MCF 10A (cell line): ENCODE measurements around the gene ZNF692. TPM values are rescaled to one million over a fixed set of nuclear protein-coding genes. Genes with fewer than 3 reads are reported as not detected.
A peak's percentile ranks its signal among the peaks of the same experiment; 100 is the strongest.

ENCODE experiments used
- Bru-seq: library from RNA; stranded (reverse); fragments of 400-500 nt; gene quantifications from one replicate; lab custom pipeline; 2021; lab: Mats Ljungman, UMichigan
- BruChase-seq, 2 experiments: library from RNA; stranded (reverse); fragments of 400-500 nt; gene quantifications; one replicate each; lab custom pipeline; 2021; lab: Mats Ljungman, UMichigan
- BruUV-seq: library from RNA; stranded (reverse); fragments of 400-500 nt; replicated peaks from 2 replicates; lab custom pipeline; 2021; lab: Mats Ljungman, UMichigan
- CTCF ChIA-PET: fragments of 300-600 bp; sonication (Branson Sonifier 250); formaldehyde crosslinking; extraction: SDS; loops from one replicate; lab custom pipeline; 2021; ENCODE audit warnings: antibody characterized with exemption, inconsistent platforms; lab: Yijun Ruan, JAX
- POLR2A ChIA-PET: fragments of 300-600, 350-650 bp; sonication (Branson Sonifier 250); formaldehyde crosslinking; extraction: SDS; loops from one replicate; lab custom pipeline; 2020; ENCODE audit warnings: antibody characterized with exemption, inconsistent platforms; lab: Yijun Ruan, JAX
- DNase-seq: peaks from one replicate; pipeline ENCODE4 v3.0.0-alpha.2; 2018; ENCODE audit not compliant: unreplicated experiment
- H3K27ac Mint-ChIP-seq: one replicate; pipeline ENCODE4 v1.8.0; 2022; ENCODE audit warnings: mild to moderate bottlenecking, low read depth, mixed read lengths; ENCODE audit not compliant: unreplicated experiment
- H3K27me3 Mint-ChIP-seq: one replicate; pipeline ENCODE4 v1.8.0; 2022; ENCODE audit warnings: mixed read lengths; ENCODE audit not compliant: insufficient read depth, unreplicated experiment
- H3K36me3 Mint-ChIP-seq: one replicate; pipeline ENCODE4 v1.8.0; 2022; ENCODE audit warnings: mild to moderate bottlenecking, moderate library complexity, mixed read lengths; ENCODE audit not compliant: insufficient read depth, unreplicated experiment
- H3K4me1 Mint-ChIP-seq: one replicate; pipeline ENCODE4 v1.8.0; 2022; ENCODE audit warnings: mixed read lengths; ENCODE audit not compliant: insufficient read depth, unreplicated experiment
- H3K4me3 Mint-ChIP-seq: one replicate; pipeline ENCODE4 v1.8.0; 2022; ENCODE audit warnings: mild to moderate bottlenecking, moderate library complexity, mixed read lengths; ENCODE audit not compliant: unreplicated experiment
- H3K9me3 Mint-ChIP-seq: one replicate; pipeline ENCODE4 v1.8.0; 2022; ENCODE audit warnings: mixed read lengths; ENCODE audit not compliant: unreplicated experiment
- intact Hi-C: fragments of 100-400 bp; cut with micrococcal nuclease; formaldehyde crosslinking; loops from 2 replicates; pipeline ENCODE4 v1.14.1; 2022
- long read RNA-seq: library from polyadenylated mRNA; stranded (forward); transcript quantifications from one replicate; pipeline ENCODE4 v2.0.0, GENCODE V29; 2022
- total RNA-seq: library from RNA; stranded (reverse); gene quantifications from 2 replicates; pipeline ENCODE4 v1.2.3, GENCODE V29; 2022
- TF ChIP-seq, protein P1 (sequence below): fragments of 200-600 bp; IDR thresholded peaks from one replicate; pipeline ENCODE4 v1.8.0; 2022; ENCODE audit warnings: antibody characterized with exemption, mild to moderate bottlenecking; ENCODE audit not compliant: unreplicated experiment

Gene ZNF692, protein sequence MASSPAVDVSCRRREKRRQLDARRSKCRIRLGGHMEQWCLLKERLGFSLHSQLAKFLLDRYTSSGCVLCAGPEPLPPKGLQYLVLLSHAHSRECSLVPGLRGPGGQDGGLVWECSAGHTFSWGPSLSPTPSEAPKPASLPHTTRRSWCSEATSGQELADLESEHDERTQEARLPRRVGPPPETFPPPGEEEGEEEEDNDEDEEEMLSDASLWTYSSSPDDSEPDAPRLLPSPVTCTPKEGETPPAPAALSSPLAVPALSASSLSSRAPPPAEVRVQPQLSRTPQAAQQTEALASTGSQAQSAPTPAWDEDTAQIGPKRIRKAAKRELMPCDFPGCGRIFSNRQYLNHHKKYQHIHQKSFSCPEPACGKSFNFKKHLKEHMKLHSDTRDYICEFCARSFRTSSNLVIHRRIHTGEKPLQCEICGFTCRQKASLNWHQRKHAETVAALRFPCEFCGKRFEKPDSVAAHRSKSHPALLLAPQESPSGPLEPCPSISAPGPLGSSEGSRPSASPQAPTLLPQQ
- 88.8 and 103 TPM in 2 replicates for total RNA-seq
- Bru-seq, nascent RNA, result percentile 71 among the genes with signal in this experiment
- percentile 84 among the genes with signal in this experiment for BruChase-seq, experiment 1, labeled RNA remaining after a 6-hour chase
- BruChase-seq, experiment 2, labeled RNA remaining after a 2-hour chase, result percentile 86 among the genes with signal in this experiment
- long read RNA-seq, transcript ZNF692-201 (12 exons, 1,931 nt), result major isoform, 18 of 148 reads
- long read RNA-seq, transcript ZNF692-227 (8 exons, 2,026 nt), result minor isoform, 8 of 148 reads
- long read RNA-seq, partial matches to known transcripts, result 30 of 148 reads
- long read RNA-seq, other reads (novel, unspliced or antisense), result 87 of 148 reads

DNA sequence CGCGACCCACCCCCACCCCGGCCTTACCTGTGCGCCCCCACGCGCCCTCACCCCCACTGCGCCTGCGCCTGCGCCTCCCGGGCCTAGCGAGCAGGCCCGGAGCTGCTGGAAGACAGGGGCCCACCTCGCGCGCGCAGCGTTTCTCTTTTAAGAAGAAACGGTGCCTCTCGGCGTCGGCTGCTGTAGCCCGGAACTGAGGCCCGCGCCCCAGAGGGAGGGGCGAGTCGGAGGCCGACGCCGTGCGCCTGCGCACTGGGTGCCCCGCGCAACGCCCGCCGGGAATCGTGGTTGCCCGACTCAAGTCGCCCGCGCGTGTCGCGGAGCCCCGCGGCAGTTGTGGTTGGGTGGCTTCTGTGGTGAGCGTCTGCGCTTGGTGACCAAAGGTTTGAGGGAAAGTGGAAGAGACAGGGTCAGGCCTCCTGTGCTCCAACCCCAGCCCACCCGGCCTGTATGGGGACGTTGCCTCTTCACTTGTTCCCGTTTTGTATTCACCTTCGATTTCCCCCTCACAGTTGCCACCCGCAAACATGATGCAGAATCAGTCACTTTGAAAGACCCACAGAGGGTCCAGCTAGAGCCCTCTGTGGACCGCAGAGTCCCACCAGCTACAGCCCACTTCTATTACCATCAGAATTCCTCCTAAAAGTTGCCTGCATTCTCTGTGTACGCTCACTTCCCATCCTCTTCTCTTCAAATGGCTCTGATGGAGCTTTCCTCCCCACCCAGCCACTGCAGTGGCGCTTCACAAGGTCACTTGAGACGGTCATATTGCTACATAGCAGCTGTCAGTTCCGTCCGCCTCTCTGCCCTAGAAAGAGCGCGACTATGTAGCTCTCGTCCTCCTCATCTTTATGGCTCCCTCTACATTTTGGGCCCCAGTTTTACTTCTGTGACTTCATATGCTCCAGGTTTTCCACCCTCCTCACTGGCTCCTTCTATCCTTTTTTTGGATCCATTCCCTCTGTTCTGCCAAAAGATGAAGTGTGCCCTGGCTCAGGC lies at the start of gene ZNF692:
Gene ZNF692, minus strand, starts transcription at position 195 of the 999 bp plus-strand sequence. CDS start 776 bp downstream, outside the sequence.
- TSS peak; percentile 71 for BruUV-seq

DNA sequence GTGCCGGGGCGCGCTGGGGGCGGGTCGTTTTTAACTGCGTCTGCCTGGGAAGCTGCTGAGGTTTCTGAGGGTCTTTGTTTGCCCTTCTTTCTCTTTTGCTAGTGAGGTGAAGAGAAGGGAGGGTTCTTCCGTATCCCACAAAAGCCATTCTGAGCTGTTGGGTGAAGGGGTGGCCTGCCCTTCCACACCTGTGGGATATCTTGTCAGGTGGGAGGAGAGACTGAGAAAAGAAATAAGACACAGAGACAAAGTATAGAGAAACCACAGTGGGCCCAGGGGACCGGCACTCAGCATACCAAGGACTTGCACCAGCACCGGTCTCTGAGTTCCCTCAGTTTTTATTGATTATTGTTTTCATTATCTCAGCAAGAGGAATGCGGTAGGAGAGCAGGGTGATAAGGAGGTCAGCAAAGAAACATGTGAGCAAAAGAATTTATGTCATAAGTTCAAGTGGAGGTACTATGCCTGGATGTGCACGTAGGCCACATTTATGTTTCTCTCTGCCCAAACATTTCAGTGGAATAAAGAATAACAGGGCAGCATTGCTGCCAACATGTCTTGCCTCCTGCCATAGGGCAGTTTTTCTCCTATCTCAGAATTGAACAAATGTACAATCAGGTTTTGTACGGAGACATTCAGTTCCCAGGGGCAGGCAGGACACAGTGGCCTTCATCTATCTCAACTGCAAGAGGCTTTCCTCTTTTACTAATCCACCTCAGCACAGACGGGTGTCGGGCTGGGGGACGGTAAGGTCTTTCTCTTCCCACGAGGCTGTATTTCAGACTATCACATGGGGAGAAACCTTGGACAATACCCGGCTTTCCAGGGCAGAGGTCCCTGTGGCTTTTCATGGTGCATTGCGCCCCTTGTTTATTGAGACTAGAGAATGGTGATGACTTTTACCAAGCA lies 48.1 kb upstream of the ZNF692 start:
- Mint-ChIP-seq H3K27me3 (peaks cover 32% of the 10 kb centered on the region), H3K36me3 (peaks cover 10% of the 10 kb centered on the region), H3K27ac (peak overlapping the region; percentile 91), H3K9me3 (no peaks in the 10 kb centered on the region), H3K4me1 (peaks cover 27% of the 10 kb centered on the region), H3K4me3 (peak overlapping the region; percentile 89)
- TSS peak; percentile 84 for BruUV-seq
- intact Hi-C loops, result loop anchor here (1.0 kb wide), 4 partner anchors 17 to 81 kb away; no protein-coding TSS in a partner anchor
- CTCF ChIA-PET, result interaction anchor here (0.6 to 2.0 kb wide), 5 partner anchors 8 to 210 kb away, joined by 3 to 5 read pairs (median 4); no protein-coding TSS in a partner anchor
- POLR2A ChIA-PET, result interaction anchor here (0.7 to 2.7 kb wide), 6 partner anchors 34 to 355 kb away, joined by 3 to 41 read pairs (median 10); partner anchors contain the start of genes SH3BP5L, ZNF672 and ZNF692
- no peak for DNase-seq
- TF ChIP-seq, protein P1, sequence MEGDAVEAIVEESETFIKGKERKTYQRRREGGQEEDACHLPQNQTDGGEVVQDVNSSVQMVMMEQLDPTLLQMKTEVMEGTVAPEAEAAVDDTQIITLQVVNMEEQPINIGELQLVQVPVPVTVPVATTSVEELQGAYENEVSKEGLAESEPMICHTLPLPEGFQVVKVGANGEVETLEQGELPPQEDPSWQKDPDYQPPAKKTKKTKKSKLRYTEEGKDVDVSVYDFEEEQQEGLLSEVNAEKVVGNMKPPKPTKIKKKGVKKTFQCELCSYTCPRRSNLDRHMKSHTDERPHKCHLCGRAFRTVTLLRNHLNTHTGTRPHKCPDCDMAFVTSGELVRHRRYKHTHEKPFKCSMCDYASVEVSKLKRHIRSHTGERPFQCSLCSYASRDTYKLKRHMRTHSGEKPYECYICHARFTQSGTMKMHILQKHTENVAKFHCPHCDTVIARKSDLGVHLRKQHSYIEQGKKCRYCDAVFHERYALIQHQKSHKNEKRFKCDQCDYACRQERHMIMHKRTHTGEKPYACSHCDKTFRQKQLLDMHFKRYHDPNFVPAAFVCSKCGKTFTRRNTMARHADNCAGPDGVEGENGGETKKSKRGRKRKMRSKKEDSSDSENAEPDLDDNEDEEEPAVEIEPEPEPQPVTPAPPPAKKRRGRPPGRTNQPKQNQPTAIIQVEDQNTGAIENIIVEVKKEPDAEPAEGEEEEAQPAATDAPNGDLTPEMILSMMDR, result no peak

More for the DNA sequence above, at the start of gene ZNF692:
- peaks cover 31% of the 10 kb centered on the region for H3K4me1 Mint-ChIP-seq
- H3K4me3 Mint-ChIP-seq, result peak within 1 kb of the TSS; percentile 77
- no peaks in the 10 kb centered on the region for H3K9me3 Mint-ChIP-seq
- intact Hi-C loops, result loop anchor here (1.0 kb wide), 5 partner anchors 15 to 65 kb away; partner anchors contain the start of genes PGBD2 and ZNF672
- TF ChIP-seq, protein P1, result no peak
- H3K27me3 Mint-ChIP-seq, result no peaks in the 10 kb centered on the region
- peaks cover 17% of the 10 kb centered on the region for H3K36me3 Mint-ChIP-seq
- DNase-seq, result peak; percentile 100
- CTCF ChIA-PET, result interaction anchor here (0.6 to 6.4 kb wide), 28 partner anchors 8 to 236 kb away, joined by 3 to 44 read pairs (median 5); partner anchors contain the start of genes PGBD2, SH3BP5L and ZNF672
- POLR2A ChIA-PET, result interaction anchor here (0.6 to 9.8 kb wide), 26 partner anchors 10 to 467 kb away, joined by 3 to 234 read pairs (median 4); partner anchors contain the start of genes PGBD2, SH3BP5L and ZNF672
- peak within 1 kb of the TSS; percentile 70 for H3K27ac Mint-ChIP-seq
